GM12878 (cell line): ENCODE data around the gene CYTH2.

Source experiments
- CTCF ChIP-seq, 3 experiments: IDR thresholded peaks in 2 of 3; conservative IDR thresholded peaks in 1 of 3; 2 replicates each; pipeline ENCODE4 v1.5.1; 2011; ENCODE audit warnings: low read depth in 3 of 3, low read length in 3 of 3, mild to moderate bottlenecking in 3 of 3, control low read depth in 2 of 3, moderate library complexity in 2 of 3, inconsistent platforms in 1 of 3, mixed read lengths in 1 of 3; ENCODE audit not compliant: control insufficient read depth in 2 of 3, insufficient read depth in 1 of 3; ENCODE audit errors: extremely low read depth in 1 of 3
- E2F8 ChIP-seq: fragments of 450-650 bp; IDR thresholded peaks from 2 replicates; pipeline ENCODE4 v1.6.1; 2018; ENCODE audit warnings: mild to moderate bottlenecking, low read depth, moderate library complexity; ENCODE audit not compliant: partially characterized antibody
- SMC3 ChIP-seq: IDR thresholded peaks from 2 replicates; pipeline ENCODE4 v1.6.1; 2011; ENCODE audit warnings: low read length, improper control_type of control experiment, borderline replicate concordance
- SREBF1 ChIP-seq: IDR thresholded peaks from 2 replicates; pipeline ENCODE4 v1.6.1; 2012; ENCODE audit warnings: mild to moderate bottlenecking, low read length
- YBX1 ChIP-seq: fragments of 450-650 bp; IDR thresholded peaks from 2 replicates; pipeline ENCODE4 v1.6.1; 2016; ENCODE audit warnings: antibody characterized with exemption

GRCh38 chr19:48436586-48436985, 32.6 kb upstream of the CYTH2 start:
- no peak for TF ChIP-seq SREBF1
- TF ChIP-seq CTCF (IDR thresholded peaks at IDR 0.05 in 2 of 3, conservative IDR thresholded peaks at IDR 0.05 in 1 of 3; ENCODE audit: control insufficient read depth in 2 of 3, extremely low read depth in 1 of 3, insufficient read depth in 1 of 3, low read depth in 3 of 3, low read length in 3 of 3) = no peak
- TF ChIP-seq SMC3 = no peak
- no peak for TF ChIP-seq E2F8
- TF ChIP-seq YBX1 = no peak
